ENCODE data around the gene SH3RF3.

DNA sequence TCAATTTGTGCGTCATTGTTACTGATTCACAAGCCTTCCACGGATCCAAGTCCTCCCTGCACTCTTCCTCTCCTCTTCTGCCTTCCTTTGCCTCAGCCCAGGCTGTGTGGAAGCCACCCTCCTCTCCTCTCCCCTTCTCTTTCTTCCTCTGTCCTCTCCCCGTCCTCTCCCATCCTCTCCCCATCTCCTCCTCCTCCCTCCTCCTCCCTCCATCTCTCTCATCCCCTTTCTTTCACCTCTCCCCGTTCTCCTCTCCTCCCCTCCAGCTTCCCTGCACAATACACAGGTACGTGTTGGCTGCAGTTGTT, 301.3 kb downstream of the SH3RF3 start:
- TF ChIP-seq, protein P1, sequence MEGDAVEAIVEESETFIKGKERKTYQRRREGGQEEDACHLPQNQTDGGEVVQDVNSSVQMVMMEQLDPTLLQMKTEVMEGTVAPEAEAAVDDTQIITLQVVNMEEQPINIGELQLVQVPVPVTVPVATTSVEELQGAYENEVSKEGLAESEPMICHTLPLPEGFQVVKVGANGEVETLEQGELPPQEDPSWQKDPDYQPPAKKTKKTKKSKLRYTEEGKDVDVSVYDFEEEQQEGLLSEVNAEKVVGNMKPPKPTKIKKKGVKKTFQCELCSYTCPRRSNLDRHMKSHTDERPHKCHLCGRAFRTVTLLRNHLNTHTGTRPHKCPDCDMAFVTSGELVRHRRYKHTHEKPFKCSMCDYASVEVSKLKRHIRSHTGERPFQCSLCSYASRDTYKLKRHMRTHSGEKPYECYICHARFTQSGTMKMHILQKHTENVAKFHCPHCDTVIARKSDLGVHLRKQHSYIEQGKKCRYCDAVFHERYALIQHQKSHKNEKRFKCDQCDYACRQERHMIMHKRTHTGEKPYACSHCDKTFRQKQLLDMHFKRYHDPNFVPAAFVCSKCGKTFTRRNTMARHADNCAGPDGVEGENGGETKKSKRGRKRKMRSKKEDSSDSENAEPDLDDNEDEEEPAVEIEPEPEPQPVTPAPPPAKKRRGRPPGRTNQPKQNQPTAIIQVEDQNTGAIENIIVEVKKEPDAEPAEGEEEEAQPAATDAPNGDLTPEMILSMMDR (IDR thresholded peaks at IDR 0.05), result no peak
- no peak for TF ChIP-seq POLR2A (IDR thresholded peaks at IDR 0.05)

Data from breast epithelium (tissue), 3 donors.